Smooth muscle cell of bladder (primary cell): ENCODE results near the gene ZNF174. TPM values are rescaled to one million over a fixed set of nuclear protein-coding genes. Genes with fewer than 3 reads are reported as not detected.

Source experiments
- total RNA-seq: library from RNA; depleted of rRNA; stranded (reverse); fragments of >200 nt; gene quantifications from 2 replicates; pipeline ENCODE4 v1.2.3, GENCODE V29; 2014

The ZNF174 gene
- total RNA-seq, result 4.7 and 5.5 TPM in 2 replicates

GRCh38 chr16:3400779-3401688 is at the start of gene ZNF174, which contains the start of gene ZSCAN32:
Gene ZNF174, plus strand, starts transcription at chr16:3401215. Its CDS starts 790 bp downstream, at chr16:3402005.
Gene ZSCAN32, minus strand, starts transcription at chr16:3401004. Its CDS starts 3,447 bp downstream, at chr16:3397557.

DNA sequence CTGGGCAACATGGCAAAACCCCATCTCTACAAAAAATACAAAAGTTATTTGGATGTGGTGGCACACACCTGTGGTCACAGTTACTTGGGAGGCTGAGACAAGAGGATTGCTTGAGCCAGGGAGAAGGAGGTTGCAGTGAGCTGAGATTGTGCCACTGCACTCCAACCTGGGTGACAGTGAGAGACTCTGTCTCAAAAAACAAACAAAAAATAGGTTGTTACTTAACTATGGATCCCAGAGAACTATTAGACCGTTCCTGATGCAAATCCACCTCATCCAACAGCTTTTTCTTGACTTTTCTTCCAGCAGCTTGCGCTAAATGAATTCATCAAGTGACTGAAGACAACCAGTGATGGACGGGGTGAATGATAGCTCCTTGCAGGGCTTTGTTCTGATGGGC is 45.4 kb upstream of the ZNF174 start, which contains the start of gene OR2C1:
Gene OR2C1 (plus strand): TSS at position 301 of the 400 bp plus-strand sequence. CDS start 52 bp downstream, at position 353.

DNA sequence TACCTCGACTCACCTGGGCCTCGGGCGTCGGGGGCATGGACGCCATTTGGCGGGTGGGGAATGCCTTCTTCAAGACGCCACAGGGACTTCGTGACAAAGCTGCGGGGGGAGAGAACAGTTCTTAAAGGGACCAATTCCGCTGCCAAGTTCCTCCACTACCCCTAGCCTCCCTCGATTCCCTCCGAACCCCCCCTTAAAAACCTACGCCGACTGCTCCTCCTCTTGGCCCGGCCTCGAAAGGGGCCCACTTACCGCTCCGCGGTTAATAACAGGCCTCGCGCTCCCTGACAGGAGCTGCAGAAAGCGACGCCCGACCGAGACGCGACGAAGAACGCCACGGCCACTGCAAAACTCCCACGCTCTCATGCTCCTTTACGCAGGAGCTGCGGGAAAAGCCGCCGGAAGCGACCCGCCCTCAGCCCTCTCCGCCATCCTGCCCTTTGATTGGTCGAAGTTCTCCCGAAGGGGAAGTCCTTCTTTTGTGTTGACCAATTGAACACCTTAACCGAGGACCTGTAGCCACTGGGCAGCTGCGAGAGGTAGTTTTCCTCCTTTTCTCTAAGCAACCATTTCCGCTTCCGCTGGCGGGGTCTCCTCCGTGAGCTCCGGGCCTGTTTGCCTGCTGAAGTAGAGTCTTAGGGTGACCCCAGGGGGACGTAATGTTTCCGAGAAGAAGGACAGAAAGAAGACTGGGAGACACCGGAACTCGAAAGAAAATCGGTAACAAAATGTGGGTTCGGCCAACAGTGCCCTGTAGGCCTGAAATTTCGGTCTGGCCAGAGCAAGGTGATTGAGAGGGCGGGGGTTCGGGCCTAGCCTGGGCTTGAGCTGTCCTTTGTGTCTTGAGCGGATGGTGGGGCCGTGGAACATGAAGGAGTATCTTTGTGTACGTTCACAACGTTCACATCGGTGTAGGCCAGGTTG is 42.4 kb downstream of the ZNF174 start, which contains the start of the genes NAA60 and ZNF597:
Gene NAA60 (plus strand): TSS at position 573 of the 924 bp plus-strand sequence. CDS start 32,548 bp downstream, outside the sequence.
Gene ZNF597 (minus strand): TSS at position 397 of the 924 bp plus-strand sequence. CDS start 351 bp downstream, at position 46.

Other genes with a start within 250 kb of the ZNF174 start
- gene OR1F1, start 213.0 kb upstream of the ZNF174 start, total RNA-seq, result not detected in 2 replicates
- gene ZNF200, start 166.1 kb upstream of the ZNF174 start, total RNA-seq, result 6.5 and 7.4 TPM in 2 replicates
- under 0.01 and 0.14 TPM in 2 replicates for gene MEFV, start 144.6 kb upstream of the ZNF174 start, total RNA-seq
- 33.6 and 34.8 TPM in 2 replicates for gene ZNF263, start 117.7 kb upstream of the ZNF174 start, total RNA-seq
- 2.6 and 4.6 TPM in 2 replicates for gene TIGD7, start 95.8 kb upstream of the ZNF174 start, total RNA-seq
- gene ZNF75A, start 95.7 kb upstream of the ZNF174 start, total RNA-seq, result 12.7 and 17.5 TPM in 2 replicates
- 0.09 and 0.14 TPM in 2 replicates for gene OR2C1, start 45.3 kb upstream of the ZNF174 start, total RNA-seq
- gene ZSCAN32, start 211 bp upstream of the ZNF174 start, total RNA-seq, result 9.5 TPM in 2 replicates
- 1.3 and 1.4 TPM in 2 replicates for gene ZNF597, start 42.3 kb downstream of the ZNF174 start, total RNA-seq
- gene NAA60, start 42.5 kb downstream of the ZNF174 start, total RNA-seq, result 7.4 and 10.1 TPM in 2 replicates
- gene C16orf90, start 94.3 kb downstream of the ZNF174 start, total RNA-seq, result not detected in 2 replicates
- 24.0 and 30.1 TPM in 2 replicates for gene CLUAP1, start 99.8 kb downstream of the ZNF174 start, total RNA-seq
- gene NLRC3, start 176.2 kb downstream of the ZNF174 start, total RNA-seq, result under 0.01 and 0.09 TPM in 2 replicates
- gene SLX4, start 210.4 kb downstream of the ZNF174 start, total RNA-seq, result 2.1 and 2.7 TPM in 2 replicates